A549 (cell line): Measurements from ENCODE around the gene GMDS. TPM values are rescaled to one million over a fixed set of nuclear protein-coding genes. Genes with fewer than 3 reads are reported as not detected.

ENCODE experiments used
- ATAC-seq, 2 experiments: fragments of 200-7000 bp in 1 of 2; fragments of >200 bp in 1 of 2; cut with Nextera tagmentation in 1 of 2; cut with Tn5 transposase in 1 of 2; 3 replicates each; pipeline versions ENCODE4 v1.8.0 to v1.9.1; 2018 to 2020; ENCODE audit warnings: mild to moderate bottlenecking in 1 of 2, moderate library complexity in 1 of 2
- CTCF ChIA-PET: fragments of 300-600 bp; sonication (Branson Sonifier 250); formaldehyde crosslinking; extraction: SDS; loops from one replicate; lab custom pipeline; 2021; ENCODE audit warnings: antibody characterized with exemption, inconsistent platforms; lab: Yijun Ruan, JAX
- POLR2A ChIA-PET: fragments of 350-600 bp; formaldehyde crosslinking; extraction: SDS; loops from one replicate; lab custom pipeline; 2021; ENCODE audit warnings: antibody characterized with exemption, inconsistent platforms; lab: Yijun Ruan, JAX
- DNase-seq, 2 experiments: peaks; one replicate each; pipeline versions ENCODE4 v3.0.0 to v3.0.0-alpha.2; 2011 to 2016; ENCODE audit warnings: low read depth in 1 of 2, low spot score in 1 of 2
- FAIRE-seq: peaks from 2 replicates; lab custom pipeline; 2011; peaks lifted over from hg19 to GRCh38; lab: Jason Lieb, UNC
- H3K27ac ChIP-seq, 2 experiments: fragments of >200 bp; sonication (Bioruptor Twin); formaldehyde crosslinking; 3 replicates each; pipeline ENCODE4 v1.5.1; 2016 to 2017
- H3K4me1 ChIP-seq: fragments of >200 bp; sonication (Bioruptor Twin); formaldehyde crosslinking; 3 replicates; pipeline ENCODE4 v1.6.1; 2016
- H3K4me2 ChIP-seq: fragments of >200 bp; sonication (Bioruptor Twin); formaldehyde crosslinking; 3 replicates; pipeline ENCODE4 v1.6.1; 2016
- H3K4me3 ChIP-seq: fragments of >200 bp; sonication (Bioruptor Twin); formaldehyde crosslinking; 3 replicates; pipeline ENCODE4 v1.5.1; 2016
- H3K9me3 ChIP-seq: fragments of >200 bp; sonication (Bioruptor Twin); formaldehyde crosslinking; 3 replicates; pipeline ENCODE4 v1.6.1; 2016
- BHLHE40 ChIP-seq: IDR thresholded peaks from 2 replicates; pipeline ENCODE4 v1.6.1; 2012; ENCODE audit warnings: low read depth, low read length, inconsistent platforms
- CBX2 ChIP-seq: fragments of 200-600 bp; sonication (generic); IDR thresholded peaks from 2 replicates; pipeline ENCODE4 v1.6.1; 2016; ENCODE audit warnings: low read depth, mild to moderate bottlenecking, borderline replicate concordance
- CBX8 ChIP-seq: fragments of 200-600 bp; sonication (generic); IDR thresholded peaks from 2 replicates; pipeline ENCODE4 v1.6.1; 2016
- CHD4 ChIP-seq: fragments of 200-600 bp; sonication (generic); IDR thresholded peaks from 2 replicates; pipeline ENCODE4 v1.6.1; 2016; ENCODE audit warnings: antibody characterized with exemption, mild to moderate bottlenecking, borderline replicate concordance
- EHF ChIP-seq: fragments of 250-450 bp; sonication (Bioruptor Pico); IDR thresholded peaks from 2 replicates; pipeline ENCODE4 v1.5.0; 2020; ENCODE audit warnings: mild to moderate bottlenecking
- ELK1 ChIP-seq: fragments of 150-350 bp; IDR thresholded peaks from 2 replicates; pipeline ENCODE4 v1.6.1; 2014; ENCODE audit warnings: low read depth, mild to moderate bottlenecking, low read length
- EP300 ChIP-seq, 2 experiments: fragments of >200 bp; sonication (Bioruptor Twin); formaldehyde crosslinking; IDR thresholded peaks; 2 replicates in 1 of 2; 3 replicates in 1 of 2; pipeline ENCODE4 v1.6.1; 2016 to 2017
- FOXS1 ChIP-seq: fragments of 250-450 bp; sonication (Bioruptor Pico); IDR thresholded peaks from 2 replicates; pipeline ENCODE4 v1.5.0; 2020; ENCODE audit warnings: mild to moderate bottlenecking, moderate library complexity
- GATA3 ChIP-seq: IDR thresholded peaks from 2 replicates; pipeline ENCODE4 v1.6.1; 2012; ENCODE audit warnings: borderline replicate concordance
- HDAC2 ChIP-seq: fragments of 200-600 bp; sonication (generic); IDR thresholded peaks from 2 replicates; pipeline ENCODE4 v1.6.1; 2016
- HES2 ChIP-seq: fragments of >200 bp; sonication (Bioruptor Twin); formaldehyde crosslinking; IDR thresholded peaks from 2 replicates; pipeline ENCODE4 v1.6.1; 2016
- HEYL ChIP-seq: fragments of 250-450 bp; sonication (Bioruptor Pico); IDR thresholded peaks from 2 replicates; pipeline ENCODE4 v1.8.0; 2021; ENCODE audit warnings: mild to moderate bottlenecking, moderate library complexity
- HOXA7 ChIP-seq: fragments of 250-450 bp; sonication (Bioruptor Pico); IDR thresholded peaks from 2 replicates; pipeline ENCODE4 v1.5.0; 2020; ENCODE audit warnings: mild to moderate bottlenecking, moderate library complexity
- HOXB13 ChIP-seq: fragments of 250-450 bp; sonication (Bioruptor Pico); IDR thresholded peaks from 2 replicates; pipeline ENCODE4 v1.5.0; 2020; ENCODE audit warnings: low read depth, mild to moderate bottlenecking, moderate library complexity
- HOXB5 ChIP-seq: fragments of 250-450 bp; sonication (Bioruptor Pico); IDR thresholded peaks from 2 replicates; pipeline ENCODE4 v1.5.0; 2020; ENCODE audit warnings: mild to moderate bottlenecking, moderate library complexity
- JUN ChIP-seq, 2 experiments: fragments of >200 bp; sonication (Bioruptor Twin); formaldehyde crosslinking; IDR thresholded peaks; 2 replicates in 1 of 2; 3 replicates in 1 of 2; pipeline ENCODE4 v1.6.1; 2016 to 2017
- KDM1A ChIP-seq: fragments of 200-600 bp; sonication (generic); IDR thresholded peaks from 2 replicates; pipeline ENCODE4 v1.6.1; 2016; ENCODE audit warnings: low read depth, mild to moderate bottlenecking
- KDM5A ChIP-seq: fragments of 200-600 bp; sonication (generic); IDR thresholded peaks from 2 replicates; pipeline ENCODE4 v1.6.1; 2016; ENCODE audit warnings: antibody characterized with exemption, mild to moderate bottlenecking
- MAFK ChIP-seq: fragments of 450-650 bp; IDR thresholded peaks from 2 replicates; pipeline ENCODE4 v1.6.1; 2014; ENCODE audit not compliant: partially characterized antibody
- MAZ ChIP-seq: fragments of 150-350 bp; IDR thresholded peaks from 2 replicates; pipeline ENCODE4 v1.6.1; 2014; ENCODE audit warnings: antibody characterized with exemption, low read depth, low read length, borderline replicate concordance
- POLR2A ChIP-seq: IDR thresholded peaks from 2 replicates; pipeline ENCODE4 v1.6.1; 2012; ENCODE audit warnings: mild to moderate bottlenecking, low read length
- POLR2AphosphoS2 ChIP-seq: conservative IDR thresholded peaks from 2 replicates; pipeline ENCODE4 v1.6.1; 2012; ENCODE audit warnings: low read length, improper control_type of control experiment, inconsistent platforms
- SREBF2 ChIP-seq: fragments of 450-650 bp; IDR thresholded peaks from 2 replicates; pipeline ENCODE4 v1.6.1; 2014; ENCODE audit warnings: mild to moderate bottlenecking, moderate library complexity
- TP53 ChIP-seq: fragments of 250-450 bp; sonication (Bioruptor Pico); IDR thresholded peaks from 2 replicates; pipeline ENCODE4 v1.5.0; 2021; ENCODE audit warnings: mild to moderate bottlenecking, moderate library complexity
- ZFP36 ChIP-seq: fragments of 450-650 bp; IDR thresholded peaks from 2 replicates; pipeline ENCODE4 v1.6.1; 2014; ENCODE audit warnings: borderline replicate concordance; ENCODE audit not compliant: partially characterized antibody
- ZNF302 ChIP-seq: fragments of 250-450 bp; sonication (Bioruptor Pico); IDR thresholded peaks from 2 replicates; pipeline ENCODE4 v1.9.0; 2021; ENCODE audit warnings: inconsistent platforms, mild to moderate bottlenecking, moderate library complexity
- ZSCAN20 ChIP-seq: fragments of 250-450 bp; sonication (Bioruptor Pico); IDR thresholded peaks from 2 replicates; pipeline ENCODE4 v1.8.0; 2022; ENCODE audit warnings: mild to moderate bottlenecking, moderate library complexity
- WGBS: methylation state at CpG from one replicate; pipeline ENCODE4 v1.1.6; 2017; ENCODE audit errors: missing lambda C conversion rate; 5-methylcytosine and 5-hydroxymethylcytosine counted together
- polyA plus RNA-seq, 4 experiments: library from polyadenylated mRNA; depleted of rRNA in 3 of 4; stranded (reverse); fragments of >200 nt; fragmentation: RNase III in 1 of 4; extraction: RNeasy Plus Mini Kit Qiagen cat#74134 plus additional on column Dnase treatment in 1 of 4; gene quantifications; 2 replicates in 3 of 4; 3 replicates in 1 of 4; pipeline ENCODE4 v1.2.3, GENCODE V29; 2011 to 2017
- TF ChIP-seq, protein P1 (sequence below): IDR thresholded peaks from 2 replicates; pipeline ENCODE4 v1.6.1; 2012
- TF ChIP-seq, protein P2 (sequence below): IDR thresholded peaks from 2 replicates; pipeline ENCODE4 v1.6.1; 2012; ENCODE audit warnings: low read depth, borderline replicate concordance
- TF ChIP-seq, protein P3 (sequence below): fragments of 450-650 bp; IDR thresholded peaks from 2 replicates; pipeline ENCODE4 v1.6.1; 2014; ENCODE audit warnings: antibody characterized with exemption
- TF ChIP-seq, protein P4 (sequence below): fragments of 250-450 bp; sonication (Bioruptor Pico); IDR thresholded peaks from 2 replicates; pipeline ENCODE4 v1.5.0; 2020; ENCODE audit warnings: low read depth, mild to moderate bottlenecking, moderate library complexity
- TF ChIP-seq, protein P5 (sequence below): fragments of >200 bp; sonication (Bioruptor Twin); formaldehyde crosslinking; IDR thresholded peaks from 3 replicates; pipeline ENCODE4 v1.6.1; 2016

GMDS gene
- polyA plus RNA-seq, 2 of the 4 experiments (the other 2 are of a cell fraction): 9.9 to 12.4 TPM

DNA sequence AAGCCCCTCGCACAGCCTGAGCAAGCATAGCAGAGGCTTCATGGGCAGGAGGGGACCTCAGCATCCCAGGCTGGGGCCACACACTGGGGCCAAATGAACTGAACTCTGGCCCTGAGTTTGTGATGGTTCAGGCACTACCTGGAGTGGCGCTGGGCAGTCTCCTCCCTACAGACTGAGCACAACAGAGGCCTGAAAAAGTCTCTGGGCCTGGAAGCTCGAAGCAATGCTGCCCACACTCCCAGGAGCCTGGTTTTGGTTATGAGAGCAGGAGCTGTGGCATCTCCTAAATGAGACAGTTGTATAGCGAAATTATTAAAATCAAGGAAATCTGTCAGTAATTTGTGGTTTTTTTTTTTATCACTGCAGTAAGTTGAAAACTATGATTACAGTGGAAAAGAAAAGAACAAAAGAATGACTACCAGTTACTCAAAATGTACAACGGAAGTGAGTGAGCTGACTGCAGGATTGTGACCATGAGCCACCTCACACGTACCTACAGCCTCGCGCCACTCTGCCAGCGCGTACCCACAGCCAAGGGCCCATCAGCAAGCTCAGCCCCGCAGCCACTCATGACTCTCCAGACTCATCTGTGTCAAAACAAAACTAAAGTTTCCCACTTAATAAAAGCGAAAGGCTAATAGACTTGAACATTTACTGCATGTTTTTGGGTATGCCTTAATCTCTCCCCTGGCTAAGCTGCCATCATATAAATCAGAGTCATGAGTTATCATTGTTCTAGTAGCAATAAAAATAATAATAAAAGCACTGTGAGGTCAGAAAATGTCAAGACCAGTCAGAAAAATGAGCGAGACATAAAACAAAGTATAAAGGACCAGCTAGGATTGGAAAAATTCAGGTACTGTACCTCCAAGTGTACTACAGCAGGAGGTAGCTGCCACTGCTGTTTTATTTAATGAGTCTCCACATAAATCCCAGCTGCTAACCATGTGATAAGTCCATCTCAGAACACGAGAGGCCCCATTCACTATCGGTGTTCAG, 458.7 kb downstream of the GMDS start (continued):
- TF ChIP-seq, protein P1, sequence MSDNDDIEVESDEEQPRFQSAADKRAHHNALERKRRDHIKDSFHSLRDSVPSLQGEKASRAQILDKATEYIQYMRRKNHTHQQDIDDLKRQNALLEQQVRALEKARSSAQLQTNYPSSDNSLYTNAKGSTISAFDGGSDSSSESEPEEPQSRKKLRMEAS: no peak
- TF ChIP-seq JUN (IDR thresholded peaks at IDR 0.05): no peak
- no peak for TF ChIP-seq HOXA7 (CRISPR knock-in tag)
- TF ChIP-seq HES2: no peak

DNA sequence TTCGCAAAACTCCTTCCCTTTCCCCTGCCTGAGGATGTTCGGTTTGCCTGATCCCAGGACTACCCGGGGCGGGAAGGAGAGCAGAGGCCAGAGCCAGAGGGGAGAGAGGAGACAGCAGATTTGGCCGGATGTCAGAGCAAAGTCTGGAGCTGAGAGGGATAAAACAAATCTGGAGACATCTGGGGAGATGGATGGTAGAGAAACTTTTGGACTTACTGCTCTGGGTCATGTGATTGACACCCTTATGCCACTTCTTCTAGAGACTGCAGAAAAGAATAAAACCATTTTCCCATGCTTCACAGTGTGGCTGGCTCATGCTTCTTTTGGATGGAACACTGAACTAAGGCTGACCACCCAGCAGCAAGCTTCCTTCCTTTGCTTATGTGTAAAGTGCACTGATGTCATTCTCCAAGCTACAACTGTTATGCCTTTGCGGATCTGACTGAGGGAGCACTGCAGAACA, 461.0 kb downstream of the GMDS start:
- DNase-seq: no peak
- no peak for ATAC-seq

GRCh38 chr6:1781817-1782184, 463.6 kb downstream of the GMDS start:
- Histone ChIP-seq H3K4me3 (no peak overlapping the region), H3K4me2 (no peak overlapping the region), H3K27ac (no peak overlapping the region), H3K4me1 (no peaks in the 10 kb centered on the region), H3K9me3 (no peaks in the 10 kb centered on the region)
- CTCF ChIA-PET: no interaction called here
- POLR2A ChIA-PET: no interaction called here
- FAIRE-seq (no peak), DNase-seq (no peak), ATAC-seq (no peak)
- 94% methylated on average over 4 of the region's 4 CpGs for WGBS
- TF ChIP-seq, protein P2, sequence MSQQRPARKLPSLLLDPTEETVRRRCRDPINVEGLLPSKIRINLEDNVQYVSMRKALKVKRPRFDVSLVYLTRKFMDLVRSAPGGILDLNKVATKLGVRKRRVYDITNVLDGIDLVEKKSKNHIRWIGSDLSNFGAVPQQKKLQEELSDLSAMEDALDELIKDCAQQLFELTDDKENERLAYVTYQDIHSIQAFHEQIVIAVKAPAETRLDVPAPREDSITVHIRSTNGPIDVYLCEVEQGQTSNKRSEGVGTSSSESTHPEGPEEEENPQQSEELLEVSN: no peak
- TF ChIP-seq ELK1: no peak
- no peak for TF ChIP-seq CHD4
- no peak for TF ChIP-seq KDM5A
- TF ChIP-seq EHF (CRISPR knock-in tag): no peak
- TF ChIP-seq FOXS1 (CRISPR knock-in tag): no peak
- TF ChIP-seq TP53 (CRISPR knock-in tag): no peak
- TF ChIP-seq, protein P3, sequence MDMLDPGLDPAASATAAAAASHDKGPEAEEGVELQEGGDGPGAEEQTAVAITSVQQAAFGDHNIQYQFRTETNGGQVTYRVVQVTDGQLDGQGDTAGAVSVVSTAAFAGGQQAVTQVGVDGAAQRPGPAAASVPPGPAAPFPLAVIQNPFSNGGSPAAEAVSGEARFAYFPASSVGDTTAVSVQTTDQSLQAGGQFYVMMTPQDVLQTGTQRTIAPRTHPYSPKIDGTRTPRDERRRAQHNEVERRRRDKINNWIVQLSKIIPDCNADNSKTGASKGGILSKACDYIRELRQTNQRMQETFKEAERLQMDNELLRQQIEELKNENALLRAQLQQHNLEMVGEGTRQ: no peak
- no peak for TF ChIP-seq MAFK
- no peak for TF ChIP-seq CBX8
- TF ChIP-seq ZNF302 (CRISPR knock-in tag): no peak
- no peak for TF ChIP-seq ZSCAN20 (CRISPR knock-in tag)

More for the DNA sequence above, 461.0 kb downstream of the GMDS start:
- H3K4me2 ChIP-seq: no peak overlapping the region
- FAIRE-seq: no peak
- no peaks in the 10 kb centered on the region for H3K9me3 ChIP-seq
- TF ChIP-seq HES2: no peak
- no peak for TF ChIP-seq HOXB5
- TF ChIP-seq, protein P4, sequence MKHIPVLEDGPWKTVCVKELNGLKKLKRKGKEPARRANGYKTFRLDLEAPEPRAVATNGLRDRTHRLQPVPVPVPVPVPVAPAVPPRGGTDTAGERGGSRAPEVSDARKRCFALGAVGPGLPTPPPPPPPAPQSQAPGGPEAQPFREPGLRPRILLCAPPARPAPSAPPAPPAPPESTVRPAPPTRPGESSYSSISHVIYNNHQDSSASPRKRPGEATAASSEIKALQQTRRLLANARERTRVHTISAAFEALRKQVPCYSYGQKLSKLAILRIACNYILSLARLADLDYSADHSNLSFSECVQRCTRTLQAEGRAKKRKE (CRISPR knock-in tag): no peak
- TF ChIP-seq POLR2A: no peak
- TF ChIP-seq SREBF2: no peak
- TF ChIP-seq EP300 (IDR thresholded peaks at IDR 0.05): no peak
- no peak for TF ChIP-seq CBX2
- no peak for TF ChIP-seq GATA3
- TF ChIP-seq HEYL: no peak
- no peak for TF ChIP-seq BHLHE40
- TF ChIP-seq, protein P3: no peak
- TF ChIP-seq KDM1A: no peak
- TF ChIP-seq HOXB13 (CRISPR knock-in tag): no peak
- no peak for TF ChIP-seq HDAC2
- TF ChIP-seq, protein P5, sequence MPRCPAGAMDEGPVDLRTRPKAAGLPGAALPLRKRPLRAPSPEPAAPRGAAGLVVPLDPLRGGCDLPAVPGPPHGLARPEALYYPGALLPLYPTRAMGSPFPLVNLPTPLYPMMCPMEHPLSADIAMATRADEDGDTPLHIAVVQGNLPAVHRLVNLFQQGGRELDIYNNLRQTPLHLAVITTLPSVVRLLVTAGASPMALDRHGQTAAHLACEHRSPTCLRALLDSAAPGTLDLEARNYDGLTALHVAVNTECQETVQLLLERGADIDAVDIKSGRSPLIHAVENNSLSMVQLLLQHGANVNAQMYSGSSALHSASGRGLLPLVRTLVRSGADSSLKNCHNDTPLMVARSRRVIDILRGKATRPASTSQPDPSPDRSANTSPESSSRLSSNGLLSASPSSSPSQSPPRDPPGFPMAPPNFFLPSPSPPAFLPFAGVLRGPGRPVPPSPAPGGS: no peak
- no peak for TF ChIP-seq FOXS1 (CRISPR knock-in tag)
- TF ChIP-seq POLR2AphosphoS2: no peak
- TF ChIP-seq ZFP36: no peak
- no peak for TF ChIP-seq MAZ
- H3K4me1 ChIP-seq: no peaks in the 10 kb centered on the region
- H3K27ac ChIP-seq: no peak overlapping the region
- ChIA-PET CTCF (no interaction called here), POLR2A (interaction anchor here (0.6 kb wide), 1 partner anchor 20 kb away, joined by 4 read pairs; no protein-coding TSS in a partner anchor)
- H3K4me3 ChIP-seq: no peak overlapping the region
- WGBS: 94% methylated on average over 6 of the region's 6 CpGs
